ENCODE data around the gene PIGB.
"Not testable (repeated sequence)": the region's sequence is repeated elsewhere in the genome, so short reads cannot be mapped to it uniquely, and the experiment has no call there.

PIGB gene

GRCh38 chr15:55283379-55284147 lies 35.5 kb upstream of the PIGB start:
- Histone ChIP-seq H3K4me1 (peaks cover 0 to 46% (median 9%) of the 10 kb centered on the region in 4 donors), H3K27me3 (no peaks in the 10 kb centered on the region), H3K9me3 (no peaks in the 10 kb centered on the region), H3K36me3 (no peaks in the 10 kb centered on the region), H3K4me3 (no peak overlapping the region), H3K27ac (no peak overlapping the region)
- intact Hi-C loops (cut with DNase I; ENCODE audit: low total_unique reads): loop anchor here (10.0 kb wide), 1 partner anchor 1309 kb away; the partner anchor contains the start of gene UNC13C
- no peak for TF ChIP-seq CTCF (IDR thresholded peaks at IDR 0.05)
- DNase-seq: no peak

- Histone ChIP-seq H3K36me3 (no peaks in the 10 kb centered on the region), H3K27me3 (no peaks in the 10 kb centered on the region), H3K4me3 (no peak overlapping the region), H3K9me3 (no peaks in the 10 kb centered on the region), H3K4me1 (peaks cover 0 to 46% (median 12%) of the 10 kb centered on the region in 4 donors), H3K27ac (no peak overlapping the region)
- intact Hi-C loops (cut with DNase I; ENCODE audit: low total_unique reads): loop anchor here (10.0 kb wide), 1 partner anchor 1310 kb away; the partner anchor contains the start of gene UNC13C
- TF ChIP-seq CTCF (IDR thresholded peaks at IDR 0.05): no peak
- no peak for DNase-seq
Observed at GRCh38 chr15:55284426-55284825, 34.6 kb upstream of the PIGB start.

GRCh38 chr15:55286442-55287189 lies 32.4 kb upstream of the PIGB start:
- not testable (repeated sequence) for H3K27me3 ChIP-seq, H3K27ac ChIP-seq, H3K36me3 ChIP-seq, DNase-seq, H3K4me3 ChIP-seq, H3K9me3 ChIP-seq
- intact Hi-C loops (cut with DNase I; ENCODE audit: low total_unique reads): loop anchor here (10.0 kb wide), 1 partner anchor 1312 kb away; the partner anchor contains the start of gene UNC13C
- peaks cover 0 to 49% (median 16%) of the 10 kb centered on the region in 4 donors for H3K4me1 ChIP-seq

- TF ChIP-seq CTCF (IDR thresholded peaks at IDR 0.05): no peak
- H3K27me3 ChIP-seq: no peaks in the 10 kb centered on the region
- H3K27ac ChIP-seq: peak overlapping the region in 1 of 2 donors; percentile 93
- peaks cover 0 to 36% (median 11%) of the 10 kb centered on the region in 4 donors for H3K4me1 ChIP-seq
- H3K9me3 ChIP-seq: no peaks in the 10 kb centered on the region
- H3K4me3 ChIP-seq: peak overlapping the region; percentile 82 to 90
- H3K36me3 ChIP-seq: no peaks in the 10 kb centered on the region
- intact Hi-C loops (cut with DNase I; ENCODE audit: low total_unique reads): loop anchor here (10.0 kb wide), 1 partner anchor 1313 kb away; the partner anchor contains the start of gene UNC13C
- DNase-seq: no peak
Observed at GRCh38 chr15:55288006-55288717, 30.9 kb upstream of the PIGB start.

GRCh38 chr15:55289011-55289745 lies 29.8 kb upstream of the PIGB start:
- TF ChIP-seq CTCF (IDR thresholded peaks at IDR 0.05): peak in 1 of 2 experiments; percentile 8
- H3K9me3 ChIP-seq: no peaks in the 10 kb centered on the region
- peak overlapping the region; percentile 82 to 90 for H3K4me3 ChIP-seq
- peaks cover 0 to 34% (median 11%) of the 10 kb centered on the region in 4 donors for H3K4me1 ChIP-seq
- peak overlapping the region; percentile 93 for H3K27ac ChIP-seq
- intact Hi-C loops (cut with DNase I; ENCODE audit: low total_unique reads): loop anchor here (10.0 kb wide), 1 partner anchor 1314 kb away; the partner anchor contains the start of gene UNC13C
- DNase-seq: peak; percentile 48 to 69
- no peaks in the 10 kb centered on the region for H3K36me3 ChIP-seq
- H3K27me3 ChIP-seq: no peaks in the 10 kb centered on the region

Measured in tibial artery (tissue), 4 donors.